Kidney (tissue), 14 donors: Measurements from ENCODE around the gene MAPK8. TPM values are rescaled to one million over a fixed set of nuclear protein-coding genes. Genes with fewer than 3 reads are reported as not detected.
A peak's percentile ranks its signal among the peaks of the same experiment; 100 is the strongest.

Experiments used
- DNase-seq, 5 donors: peaks; one replicate each; pipeline ENCODE4 v3.0.0-alpha.2; 2013 to 2020
- FAIRE-seq: peaks from 2 replicates; lab custom pipeline; 2012; peaks lifted over from hg19 to GRCh38; lab: Jason Lieb, UNC
- H3K27ac ChIP-seq, 2 donors: one replicate each; pipeline ENCODE4 v1.7.0; 2013; ENCODE audit warnings: low read depth in 2 of 2, low read length in 2 of 2, inconsistent platforms in 1 of 2
- H3K27me3 ChIP-seq: one replicate; pipeline ENCODE4 v1.7.1; 2013; ENCODE audit warnings: low read length, inconsistent platforms; ENCODE audit not compliant: control insufficient read depth, insufficient read depth
- H3K36me3 ChIP-seq, 3 donors: one replicate each; pipeline versions ENCODE4 v1.7.0 to v1.7.1; 2013; ENCODE audit warnings: low read length in 3 of 3, control low read depth in 1 of 3, inconsistent platforms in 1 of 3; ENCODE audit not compliant: insufficient read depth in 3 of 3, control insufficient read depth in 2 of 3
- H3K4me1 ChIP-seq, 3 donors: one replicate each; pipeline versions ENCODE4 v1.7.0 to v1.7.1; 2013; ENCODE audit warnings: low read length in 3 of 3, inconsistent platforms in 1 of 3, low read depth in 1 of 3; ENCODE audit not compliant: control insufficient read depth in 2 of 3, insufficient read depth in 2 of 3
- H3K4me3 ChIP-seq, 3 donors: one replicate each; pipeline versions ENCODE4 v1.7.0 to v1.8.1; 2013; ENCODE audit warnings: low read length in 3 of 3, control low read depth in 1 of 3, inconsistent platforms in 1 of 3
- H3K9ac ChIP-seq, 3 donors: one replicate each; pipeline versions ENCODE4 v1.7.0 to v1.7.1; 2013; ENCODE audit warnings: low read length in 3 of 3, control low read depth in 1 of 3, inconsistent platforms in 1 of 3
- H3K9me3 ChIP-seq, 3 donors: one replicate each; pipeline versions ENCODE4 v1.7.0 to v1.7.1; 2013; ENCODE audit warnings: low read length in 3 of 3, control low read depth in 1 of 3, inconsistent platforms in 1 of 3; ENCODE audit not compliant: control insufficient read depth in 2 of 3, insufficient read depth in 1 of 3
- CTCF ChIP-seq: IDR thresholded peaks from 3 replicates; pipeline ENCODE4 v1.5.1; 2012; ENCODE audit warnings: mild to moderate bottlenecking, moderate library complexity, borderline replicate concordance; ENCODE audit not compliant: insufficient read depth; ENCODE audit errors: extremely low read depth
- intact Hi-C: fragments of 100-400 bp; cut with DNase I; formaldehyde crosslinking; loops from one replicate; pipeline ENCODE4 v1.11.1; 2022
- polyA plus RNA-seq: library from polyadenylated mRNA; stranded (reverse); fragments of 350-450 nt; fragmentation: Illumina TruSeq; extraction: RNeasy Lipid Tissue Mini Kit (QIAGEN cat#74804); gene quantifications from one replicate; pipeline ENCODE4 v1.2.3, GENCODE V29; 2014; ENCODE audit warnings: low read depth, low replicate concordance; ENCODE audit not compliant: insufficient read depth
- total RNA-seq: library from RNA; stranded (reverse); fragmentation: NEBNext Ultra II Directional; extraction: Animal tissue kit (Norgen Biotek cat#: 25700); gene quantifications from one replicate; pipeline ENCODE4 v1.2.1, GENCODE V29; 2021
- donor health status: control.
- donor health status: control.
- donor health status: control.
- donor health status: control.
- donor health status: control.
- donor health status: DM: yes; HTN: yes; CAD: no.
- donor health status: Normal renal cell carcinoma (clear cell type).

Gene MAPK8
- total and polyA plus RNA-seq, 2 donors from 2014 or later = 17.0 to 36.7 TPM

GRCh38 chr10:48447356-48448215 is 141.1 kb downstream of the MAPK8 start:
- H3K27me3 ChIP-seq = no peaks in the 10 kb centered on the region
- no peaks in the 10 kb centered on the region for H3K9me3 ChIP-seq
- no peak overlapping the region for H3K27ac ChIP-seq
- no peaks in the 10 kb centered on the region for H3K36me3 ChIP-seq
- DNase-seq (peak in 2 of 5 donors; percentile 33 to 52), FAIRE-seq (no peak)
- no peaks in the 10 kb centered on the region for H3K4me1 ChIP-seq
- no peak for TF ChIP-seq CTCF
- no peak overlapping the region for H3K9ac ChIP-seq
- no peak overlapping the region for H3K4me3 ChIP-seq
- intact Hi-C loops = no loop called here

DNA sequence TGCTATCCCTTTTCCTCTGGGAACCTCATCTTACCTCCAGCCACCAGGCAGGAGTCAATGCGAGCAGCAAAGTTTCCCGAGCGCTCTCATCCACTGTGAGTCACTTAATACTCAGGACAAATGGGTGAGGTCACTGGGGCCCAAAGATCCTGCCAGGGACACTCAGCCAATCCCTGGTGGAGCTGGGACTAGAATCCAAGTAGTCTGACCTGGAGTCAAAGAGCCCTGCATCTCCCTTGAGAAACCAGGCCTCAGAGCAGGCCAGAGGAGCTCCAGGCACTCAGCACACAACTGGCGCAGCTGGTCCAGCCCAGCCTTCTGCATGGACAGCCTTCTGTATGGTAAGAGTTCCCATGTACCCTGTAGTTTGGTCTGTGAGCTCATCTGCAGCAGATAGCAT is 142.3 kb downstream of the MAPK8 start:
- intact Hi-C loops = no loop called here
- Histone ChIP-seq H3K27ac (no peak overlapping the region), H3K9me3 (no peaks in the 10 kb centered on the region), H3K4me1 (no peaks in the 10 kb centered on the region), H3K4me3 (no peak overlapping the region), H3K27me3 (no peaks in the 10 kb centered on the region), H3K9ac (no peak overlapping the region), H3K36me3 (no peaks in the 10 kb centered on the region)
- FAIRE-seq = no peak
- peak in 1 of 5 donors; percentile 22 for DNase-seq
- TF ChIP-seq CTCF = no peak

- H3K36me3 ChIP-seq = no peaks in the 10 kb centered on the region
- no peak overlapping the region for H3K9ac ChIP-seq
- FAIRE-seq (no peak), DNase-seq (peak in 1 of 5 donors; percentile 57)
- intact Hi-C loops = no loop called here
- H3K4me3 ChIP-seq = no peak overlapping the region
- no peak for TF ChIP-seq CTCF
- no peaks in the 10 kb centered on the region for H3K4me1 ChIP-seq
- no peaks in the 10 kb centered on the region for H3K27me3 ChIP-seq
- H3K9me3 ChIP-seq = no peaks in the 10 kb centered on the region
- H3K27ac ChIP-seq = no peak overlapping the region
Measured at GRCh38 chr10:48449501-48450232, 143.2 kb downstream of the MAPK8 start.
